HEK293 (cell line): Measurements from ENCODE around the gene HLA-DRB5.

Experiments used
- CTCF ChIA-PET: fragments of 350-600 bp; formaldehyde crosslinking; extraction: SDS; loops from one replicate; lab custom pipeline; 2021; ENCODE audit warnings: antibody characterized with exemption; lab: Yijun Ruan, JAX
- POLR2A ChIA-PET: fragments of 300-600 bp; formaldehyde crosslinking; extraction: SDS; loops from one replicate; lab custom pipeline; 2020; ENCODE audit warnings: antibody characterized with exemption, inconsistent platforms; lab: Yijun Ruan, JAX
- H3K27ac ChIP-seq: fragments of 200-500 bp; sonication (Bioruptor generic); 2 replicates; pipeline ENCODE4 v1.5.1; 2014; ENCODE audit warnings: low read depth, low read length, control low read depth, inconsistent platforms; ENCODE audit errors: extremely low read depth
- H3K36me3 ChIP-seq, 2 experiments: fragments of 200-500 bp in 1 of 2; sonication (Bioruptor generic) in 1 of 2; 1 replicate in 1 of 2; 2 replicates in 1 of 2; pipeline ENCODE4 v1.5.1; 2014 to 2017; ENCODE audit warnings: inconsistent platforms in 2 of 2, low read length in 2 of 2; ENCODE audit not compliant: control insufficient read depth in 2 of 2, insufficient read depth in 1 of 2
- H3K4me1 ChIP-seq: fragments of 200-500 bp; sonication (Bioruptor generic); 2 replicates; pipeline ENCODE4 v1.5.1; 2014; ENCODE audit warnings: mild to moderate bottlenecking, low read length, inconsistent platforms; ENCODE audit not compliant: control insufficient read depth, insufficient read depth
- H3K4me3 ChIP-seq: 2 replicates; pipeline ENCODE4 v1.5.1; 2011; ENCODE audit warnings: low read depth, mild to moderate bottlenecking, control low read depth, low read length, moderate library complexity
- H3K9me3 ChIP-seq: fragments of 200-500 bp; sonication (Bioruptor generic); 2 replicates; pipeline ENCODE4 v1.5.1; 2014; ENCODE audit warnings: low read depth, low read length, inconsistent platforms; ENCODE audit not compliant: control insufficient read depth, insufficient read depth
- AEBP2 ChIP-seq: fragments of 450-650 bp; formaldehyde crosslinking; IDR thresholded peaks from 2 replicates; pipeline ENCODE4 v1.5.1; 2016; ENCODE audit warnings: missing biosample characterization, missing genetic modification characterization, borderline replicate concordance
- BCL11A ChIP-seq: fragments of 450-650 bp; formaldehyde crosslinking; IDR thresholded peaks from 2 replicates; pipeline ENCODE4 v1.5.1; 2016; ENCODE audit warnings: low read depth, missing biosample characterization, missing genetic modification characterization
- FEZF1 ChIP-seq: fragments of 450-650 bp; formaldehyde crosslinking; IDR thresholded peaks from 2 replicates; pipeline ENCODE4 v1.5.1; 2016; ENCODE audit warnings: missing biosample characterization, missing genetic modification characterization
- HOXA7 ChIP-seq: sonication (generic); formaldehyde crosslinking; IDR thresholded peaks from 2 replicates; pipeline ENCODE4 v1.8.1; 2022; ENCODE audit warnings: missing genetic modification reagents, borderline replicate concordance
- PATZ1 ChIP-seq: fragments of 450-650 bp; formaldehyde crosslinking; IDR thresholded peaks from 2 replicates; pipeline ENCODE4 v1.5.1; 2016; ENCODE audit warnings: missing biosample characterization, missing genetic modification characterization
- PRDM1 ChIP-seq: fragments of 450-650 bp; formaldehyde crosslinking; IDR thresholded peaks from 2 replicates; pipeline ENCODE4; 2016; ENCODE audit warnings: missing biosample characterization, missing genetic modification characterization
- ZBTB10 ChIP-seq: fragments of 450-650 bp; formaldehyde crosslinking; IDR thresholded peaks from 2 replicates; pipeline ENCODE4 v1.5.1; 2016; ENCODE audit warnings: missing biosample characterization, missing genetic modification characterization
- ZFP37 ChIP-seq: fragments of 450-650 bp; formaldehyde crosslinking; IDR thresholded peaks from 2 replicates; pipeline ENCODE4 v1.5.1; 2016; ENCODE audit warnings: missing biosample characterization, missing genetic modification characterization
- ZNF214 ChIP-seq: fragments of 450-650 bp; formaldehyde crosslinking; IDR thresholded peaks from 2 replicates; pipeline ENCODE4 v1.5.1; 2017; ENCODE audit warnings: missing biosample characterization, mild to moderate bottlenecking, missing genetic modification characterization, borderline replicate concordance
- ZNF221 ChIP-seq: fragments of 450-650 bp; formaldehyde crosslinking; IDR thresholded peaks from 2 replicates; pipeline ENCODE4 v1.5.1; 2017; ENCODE audit warnings: missing biosample characterization, missing genetic modification characterization, borderline replicate concordance
- ZNF280C ChIP-seq: fragments of 450-650 bp; formaldehyde crosslinking; IDR thresholded peaks from 2 replicates; pipeline ENCODE4 v1.5.1; 2016; ENCODE audit warnings: missing biosample characterization, missing genetic modification characterization
- ZNF391 ChIP-seq: fragments of 450-650 bp; formaldehyde crosslinking; IDR thresholded peaks from 2 replicates; pipeline ENCODE4 v1.5.1; 2016; ENCODE audit warnings: low read depth, missing biosample characterization, missing genetic modification characterization, borderline replicate concordance
- ZNF416 ChIP-seq: fragments of 450-650 bp; formaldehyde crosslinking; IDR thresholded peaks from 2 replicates; pipeline ENCODE4 v1.5.1; 2016; ENCODE audit warnings: missing biosample characterization, missing genetic modification characterization
- ZNF48 ChIP-seq: fragments of 450-650 bp; formaldehyde crosslinking; IDR thresholded peaks from 2 replicates; pipeline ENCODE4 v1.5.1; 2016; ENCODE audit warnings: missing biosample characterization, missing genetic modification characterization
- ZNF510 ChIP-seq: fragments of 450-650 bp; formaldehyde crosslinking; IDR thresholded peaks from 2 replicates; pipeline ENCODE4 v1.5.1; 2018; ENCODE audit warnings: mild to moderate bottlenecking, missing genetic modification characterization, missing biosample characterization; ENCODE audit not compliant: insufficient replicate concordance
- ZNF544 ChIP-seq: fragments of 450-650 bp; formaldehyde crosslinking; IDR thresholded peaks from 2 replicates; pipeline ENCODE4 v1.5.0; 2017; ENCODE audit warnings: missing biosample characterization, missing genetic modification characterization
- ZNF629 ChIP-seq: fragments of 450-650 bp; formaldehyde crosslinking; IDR thresholded peaks from 2 replicates; pipeline ENCODE4 v1.5.1; 2017; ENCODE audit warnings: missing biosample characterization, missing genetic modification characterization
- ZNF692 ChIP-seq: fragments of 450-650 bp; formaldehyde crosslinking; IDR thresholded peaks from 2 replicates; pipeline ENCODE4 v1.5.1; 2016; ENCODE audit warnings: missing biosample characterization, missing genetic modification characterization
- ZNF776 ChIP-seq: fragments of 450-650 bp; formaldehyde crosslinking; IDR thresholded peaks from 2 replicates; pipeline ENCODE4 v1.5.0; 2017; ENCODE audit warnings: missing biosample characterization, missing genetic modification characterization, borderline replicate concordance

Gene HLA-DRB5

GRCh38 chr6:32559747-32560146 is 29.7 kb upstream of the HLA-DRB5 start:
- H3K4me3 ChIP-seq: no peak overlapping the region
- POLR2A ChIA-PET: no interaction called here
- TF ChIP-seq ZNF416 (tag by site-specific recombination) (no peak), ZNF391 (tag by site-specific recombination) (no peak), ZNF48 (tag by site-specific recombination) (no peak), FEZF1 (tag by site-specific recombination) (no peak), ZNF544 (tag by site-specific recombination) (peak; percentile 71; the same call in 1 of the 2 replicates), ZBTB10 (tag by site-specific recombination) (no peak), ZNF692 (no peak), ZNF776 (tag by site-specific recombination) (no peak)
- TF ChIP-seq, all 188 proteins: peak for 1
- Histone ChIP-seq H3K36me3 (no peaks in the 10 kb centered on the region), H3K27ac (no peak overlapping the region), H3K9me3 (no peaks in the 10 kb centered on the region), H3K4me1 (peaks cover 4% of the 10 kb centered on the region; the same call in 1 of the 2 replicates)
- CTCF ChIA-PET: no interaction called here

- CTCF ChIA-PET: no interaction called here
- Histone ChIP-seq H3K4me1 (peaks cover 4% of the 10 kb centered on the region; the same call in 1 of the 2 replicates), H3K4me3 (no peak overlapping the region), H3K9me3 (no peaks in the 10 kb centered on the region), H3K36me3 (no peaks in the 10 kb centered on the region), H3K27ac (no peak overlapping the region)
- TF ChIP-seq ZNF629 (tag by site-specific recombination): no peak
- no peak for TF ChIP-seq ZNF510 (tag by site-specific recombination)
- TF ChIP-seq AEBP2: no peak
- no peak for TF ChIP-seq BCL11A
- POLR2A ChIA-PET: no interaction called here
These were observed 28.5 kb upstream of the HLA-DRB5 start for GRCh38 chr6:32558426-32559057.

- ChIA-PET CTCF (interaction anchor here (1.4 kb wide), 1 partner anchor 69 kb away, joined by 4 read pairs; no protein-coding TSS in a partner anchor), POLR2A (no interaction called here)
- no peaks in the 10 kb centered on the region for H3K36me3 ChIP-seq
- no peaks in the 10 kb centered on the region for H3K4me1 ChIP-seq
- no peak overlapping the region for H3K4me3 ChIP-seq
- H3K9me3 ChIP-seq: no peaks in the 10 kb centered on the region
- no peak overlapping the region for H3K27ac ChIP-seq
- TF ChIP-seq ZNF214 (no peak), ZNF280C (tag by site-specific recombination) (no peak), ZNF221 (tag by site-specific recombination) (no peak), HOXA7 (CRISPR knock-in tag) (no peak), PRDM1 (tag by site-specific recombination) (no peak), PATZ1 (tag by site-specific recombination) (no peak), ZFP37 (tag by site-specific recombination) (no peak)
These were observed 24.3 kb upstream of the HLA-DRB5 start for GRCh38 chr6:32554116-32554965.
